HepG2 (cell line): ENCODE measurements around the gene NAA16. TPM values are rescaled to one million over a fixed set of nuclear protein-coding genes. Genes with fewer than 3 reads are reported as not detected.

Experiments used
- ATAC-seq: fragments of 200-7000 bp; cut with Tn5 transposase; 3 replicates; pipeline ENCODE4 v1.9.1; 2020; ENCODE audit warnings: mild to moderate bottlenecking, moderate library complexity
- BruUV-seq: library from RNA; stranded (reverse); fragments of 400-500 nt; replicated peaks from 2 replicates; lab custom pipeline; 2021; lab: Mats Ljungman, UMichigan
- CTCF ChIA-PET: fragments of 300-600 bp; formaldehyde crosslinking; extraction: SDS; loops from one replicate; lab custom pipeline; 2021; ENCODE audit warnings: low total read pairs, inconsistent platforms, low intra/inter-chr PET ratio; lab: Yijun Ruan, JAX
- POLR2A ChIA-PET: fragments of 350-600 bp; sonication (Branson Sonifier 250); formaldehyde crosslinking; loops from one replicate; lab custom pipeline; 2020; ENCODE audit warnings: antibody characterized with exemption, inconsistent platforms; lab: Yijun Ruan, JAX
- DNase-seq: peaks from one replicate; pipeline ENCODE4 v3.0.0-alpha.2; 2015; ENCODE audit warnings: low spot score
- FAIRE-seq: peaks from 3 replicates; lab custom pipeline; 2011; peaks lifted over from hg19 to GRCh38; lab: Jason Lieb, UNC
- H2AFZ ChIP-seq: one replicate; pipeline ENCODE4 v1.6.1; 2011; ENCODE audit warnings: low read length, inconsistent platforms
- H3K27ac ChIP-seq: fragments of 300-600 bp; 3 replicates; pipeline ENCODE4 v1.8.0; 2011; ENCODE audit warnings: mixed run types, mild to moderate bottlenecking, mixed read lengths, low read length, inconsistent platforms; ENCODE audit not compliant: insufficient read depth; ENCODE audit errors: extremely low read length
- H3K27me3 ChIP-seq, 2 experiments: fragments of 200-600 bp in 1 of 2; 2 replicates in 1 of 2; 3 replicates in 1 of 2; pipeline versions ENCODE4 v1.6.0 to v1.8.0; 2011; ENCODE audit warnings: low read length in 2 of 2, mild to moderate bottlenecking in 2 of 2, moderate library complexity in 2 of 2, inconsistent platforms in 1 of 2; ENCODE audit not compliant: insufficient read depth in 2 of 2, control insufficient read depth in 1 of 2
- H3K36me3 ChIP-seq, 2 experiments: fragments of 200-600 bp in 1 of 2; replicated peaks in 1 of 2; 2 replicates in 1 of 2; 3 replicates in 1 of 2; pipeline versions ENCODE4 v1.5.1 to v1.8.0; 2011; ENCODE audit warnings: low read length in 2 of 2, inconsistent platforms in 1 of 2; ENCODE audit not compliant: insufficient read depth in 2 of 2, control insufficient read depth in 1 of 2
- H3K4me1 ChIP-seq: 2 replicates; pipeline ENCODE4 v1.5.1; 2012; ENCODE audit warnings: low read length, inconsistent platforms; ENCODE audit not compliant: insufficient read depth
- H3K4me2 ChIP-seq: 2 replicates; pipeline ENCODE4 v1.6.0; 2011; ENCODE audit warnings: low read depth, low read length, inconsistent platforms
- H3K4me3 ChIP-seq, 3 experiments: fragments of 200-600 bp in 1 of 3; sonication (generic), shearing (Covaris generic) in 1 of 3; replicated peaks in 1 of 3; 2 replicates each; pipeline ENCODE4 v1.5.1; 2011 to 2016; ENCODE audit warnings: low read length in 3 of 3, inconsistent platforms in 2 of 3, low read depth in 2 of 3, mild to moderate bottlenecking in 2 of 3, control low read depth in 1 of 3, mixed read lengths in 1 of 3; ENCODE audit not compliant: insufficient read depth in 1 of 3
- H3K79me2 ChIP-seq: one replicate; pipeline ENCODE4 v1.6.1; 2011; ENCODE audit warnings: low read length, inconsistent platforms; ENCODE audit not compliant: insufficient read depth
- H3K9ac ChIP-seq: 2 replicates; pipeline ENCODE4 v1.6.0; 2011; ENCODE audit warnings: mild to moderate bottlenecking, low read depth, low read length, inconsistent platforms; ENCODE audit not compliant: insufficient read depth
- H3K9me3 ChIP-seq: 2 replicates; pipeline ENCODE4 v1.5.1; 2012; ENCODE audit warnings: mild to moderate bottlenecking, low read length
- H4K20me1 ChIP-seq: 2 replicates; pipeline ENCODE4 v1.6.0; 2011; ENCODE audit warnings: inconsistent platforms, mild to moderate bottlenecking, low read length, moderate library complexity; ENCODE audit not compliant: insufficient read depth
- DR1 ChIP-seq: sonication (generic); formaldehyde crosslinking; IDR thresholded peaks from 2 replicates; pipeline ENCODE4 v1.8.0; 2021; ENCODE audit warnings: mild to moderate bottlenecking, missing genetic modification reagents, inconsistent platforms
- MIER3 ChIP-seq: IDR thresholded peaks from 2 replicates; pipeline ENCODE4 v1.6.1; 2016; ENCODE audit warnings: missing compliant biosample characterization, borderline replicate concordance
- MYC ChIP-seq: sonication (generic); formaldehyde crosslinking; IDR thresholded peaks from 2 replicates; pipeline ENCODE4 v1.9.0; 2021; ENCODE audit warnings: missing genetic modification reagents, borderline replicate concordance
- SMC3 ChIP-seq: IDR thresholded peaks from 2 replicates; pipeline ENCODE4 v1.6.1; 2011; ENCODE audit warnings: low read length, improper control_type of control experiment
- STAG1 ChIP-seq: sonication (generic); formaldehyde crosslinking; IDR thresholded peaks from 2 replicates; pipeline ENCODE4 v1.4.0; 2020; ENCODE audit warnings: missing genetic modification reagents
- ZNF136 ChIP-seq: sonication (generic); formaldehyde crosslinking; IDR thresholded peaks from 2 replicates; pipeline ENCODE4 v1.8.1; 2022; ENCODE audit warnings: low read depth, mild to moderate bottlenecking, moderate library complexity, missing genetic modification reagents
- ZNF546 ChIP-seq: sonication (generic); formaldehyde crosslinking; conservative IDR thresholded peaks from 2 replicates; pipeline ENCODE4 v1.8.1; 2023; ENCODE audit warnings: mild to moderate bottlenecking, missing genetic modification reagents
- WGBS: methylation state at CpG from one replicate; pipeline ENCODE4 v1.1.6; 2017; ENCODE audit warnings: low lambda C conversion rate; 5-methylcytosine and 5-hydroxymethylcytosine counted together
- in situ Hi-C: cut with HindIII; loops from 2 replicates; pipeline ENCODE4 v1.10.0; 2017; ENCODE audit warnings: low pct_unique_long_range_greater_than_20kb; ENCODE audit not compliant: extremely low pct_ligation_motif_present
- intact Hi-C: fragments of 100-400 bp; cut with micrococcal nuclease; formaldehyde crosslinking; loops from one replicate; pipeline ENCODE4 v1.10.0; 2022; ENCODE audit not compliant: unreplicated experiment
- polyA plus RNA-seq, 8 experiments: library from polyadenylated mRNA; depleted of rRNA in 3 of 8; stranded (reverse) in 7 of 8; unstranded in 1 of 8; fragments of >200 nt; fragmentation: Illumina TruSeq in 4 of 8; extraction: Trizol in 4 of 8; gene quantifications; 2 replicates each; pipeline versions ENCODE4 v1.2.1 to v1.2.3, GENCODE V29; 2011 to 2016; ENCODE audit warnings: low read depth in 4 of 8, missing spikeins in 1 of 8, mixed read lengths in 1 of 8; ENCODE audit not compliant: insufficient read depth in 1 of 8
- total RNA-seq, 5 experiments: library from RNA; depleted of rRNA; stranded (reverse); fragments of >200 nt; fragmentation: Illumina TruSeq; extraction: Trizol; gene quantifications; 2 replicates each; pipeline ENCODE4 v1.2.3, GENCODE V29; 2016; ENCODE audit warnings: low read depth in 1 of 5
- TF ChIP-seq, protein P1 (sequence below): IDR thresholded peaks from 2 replicates; pipeline ENCODE4 v1.4.0; 2020; ENCODE audit warnings: mild to moderate bottlenecking, missing genetic modification reagents

The NAA16 gene
- total and polyA plus RNA-seq, 2 of the 13 experiments (the other 11 are each of a cell fraction or from before 2014, with no cell fraction given) = 9.2 to 15.1 TPM

DNA sequence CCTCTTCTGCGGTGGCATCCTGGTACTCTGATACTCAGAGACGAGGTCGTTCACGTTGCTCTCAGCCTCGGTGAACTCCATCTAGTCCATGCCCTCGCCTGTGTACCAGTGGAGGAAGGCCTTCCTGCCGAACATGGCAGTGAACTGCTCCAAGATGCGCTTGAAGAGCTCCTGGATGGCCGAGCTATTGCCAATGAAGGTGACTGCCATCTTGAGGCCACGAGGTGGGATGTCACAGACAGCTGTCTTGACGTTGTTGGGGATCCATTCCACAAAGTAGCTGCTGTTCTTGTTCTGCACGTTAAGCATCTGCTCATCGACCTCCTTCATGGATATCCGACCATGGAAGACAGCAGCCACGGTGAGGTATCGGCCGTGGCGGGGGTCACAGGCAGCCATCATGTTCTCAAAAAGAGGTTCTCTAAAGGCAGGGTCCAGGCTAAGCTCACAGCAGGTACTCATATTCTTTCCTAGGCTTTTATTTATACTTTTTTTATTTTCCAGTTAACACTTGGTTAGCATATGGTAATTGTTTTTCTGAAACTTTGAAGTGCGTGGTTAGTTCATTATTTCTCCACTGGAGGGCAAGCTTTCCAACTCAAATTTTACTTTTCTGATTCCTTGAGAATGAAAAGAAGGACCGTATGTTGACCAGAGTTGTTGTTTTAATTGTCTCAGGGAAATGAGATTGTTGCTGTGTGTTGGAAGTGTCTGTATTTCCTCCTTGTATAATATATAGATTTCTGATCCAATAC lies 73.9 kb downstream of the NAA16 start:
- no peak overlapping the region for H3K27ac ChIP-seq
- no peak overlapping the region for H2AFZ ChIP-seq
- FAIRE-seq = peak; percentile 21
- no peaks in the 10 kb centered on the region for H4K20me1 ChIP-seq
- BruUV-seq = no TSS peak
- H3K4me2 ChIP-seq = no peak overlapping the region
- ChIA-PET POLR2A (no interaction called here), CTCF (interaction anchor here (1.8 kb wide), 1 partner anchor 268 kb away, joined by 9 read pairs; no protein-coding TSS in a partner anchor)
- H3K9me3 ChIP-seq = no peaks in the 10 kb centered on the region
- H3K4me1 ChIP-seq = no peaks in the 10 kb centered on the region
- TF ChIP-seq, protein P1, sequence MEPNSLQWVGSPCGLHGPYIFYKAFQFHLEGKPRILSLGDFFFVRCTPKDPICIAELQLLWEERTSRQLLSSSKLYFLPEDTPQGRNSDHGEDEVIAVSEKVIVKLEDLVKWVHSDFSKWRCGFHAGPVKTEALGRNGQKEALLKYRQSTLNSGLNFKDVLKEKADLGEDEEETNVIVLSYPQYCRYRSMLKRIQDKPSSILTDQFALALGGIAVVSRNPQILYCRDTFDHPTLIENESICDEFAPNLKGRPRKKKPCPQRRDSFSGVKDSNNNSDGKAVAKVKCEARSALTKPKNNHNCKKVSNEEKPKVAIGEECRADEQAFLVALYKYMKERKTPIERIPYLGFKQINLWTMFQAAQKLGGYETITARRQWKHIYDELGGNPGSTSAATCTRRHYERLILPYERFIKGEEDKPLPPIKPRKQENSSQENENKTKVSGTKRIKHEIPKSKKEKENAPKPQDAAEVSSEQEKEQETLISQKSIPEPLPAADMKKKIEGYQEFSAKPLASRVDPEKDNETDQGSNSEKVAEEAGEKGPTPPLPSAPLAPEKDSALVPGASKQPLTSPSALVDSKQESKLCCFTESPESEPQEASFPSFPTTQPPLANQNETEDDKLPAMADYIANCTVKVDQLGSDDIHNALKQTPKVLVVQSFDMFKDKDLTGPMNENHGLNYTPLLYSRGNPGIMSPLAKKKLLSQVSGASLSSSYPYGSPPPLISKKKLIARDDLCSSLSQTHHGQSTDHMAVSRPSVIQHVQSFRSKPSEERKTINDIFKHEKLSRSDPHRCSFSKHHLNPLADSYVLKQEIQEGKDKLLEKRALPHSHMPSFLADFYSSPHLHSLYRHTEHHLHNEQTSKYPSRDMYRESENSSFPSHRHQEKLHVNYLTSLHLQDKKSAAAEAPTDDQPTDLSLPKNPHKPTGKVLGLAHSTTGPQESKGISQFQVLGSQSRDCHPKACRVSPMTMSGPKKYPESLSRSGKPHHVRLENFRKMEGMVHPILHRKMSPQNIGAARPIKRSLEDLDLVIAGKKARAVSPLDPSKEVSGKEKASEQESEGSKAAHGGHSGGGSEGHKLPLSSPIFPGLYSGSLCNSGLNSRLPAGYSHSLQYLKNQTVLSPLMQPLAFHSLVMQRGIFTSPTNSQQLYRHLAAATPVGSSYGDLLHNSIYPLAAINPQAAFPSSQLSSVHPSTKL (CRISPR knock-in tag) = no peak
- TF ChIP-seq MYC (CRISPR knock-in tag) (no peak), DR1 (CRISPR knock-in tag) (no peak), STAG1 (CRISPR knock-in tag) (peak; percentile 41; the same call in 1 of the 2 replicates), SMC3 (peak; percentile 29; the same call in 1 of the 2 replicates), MIER3 (CRISPR knock-in tag) (no peak), ZNF136 (CRISPR knock-in tag) (no peak), ZNF546 (CRISPR knock-in tag) (no peak)
- H3K9ac ChIP-seq = no peak overlapping the region
- intact Hi-C loops = loop anchor here (1.0 kb wide), 1 partner anchor 267 kb away; no protein-coding TSS in a partner anchor
- in situ Hi-C loops = no loop called here
- H3K79me2 ChIP-seq = no peaks in the 10 kb centered on the region
- no peaks in the 10 kb centered on the region for H3K36me3 ChIP-seq
- no peak for DNase-seq
- no peak for ATAC-seq
- whole genome bisulfite sequencing = 50% methylated on average over 14 of the region's 20 CpGs
- no peak overlapping the region for H3K4me3 ChIP-seq
- no peaks in the 10 kb centered on the region for H3K27me3 ChIP-seq
